ENCODE data around the gene SLC25A41.

The SLC25A41 gene

DNA sequence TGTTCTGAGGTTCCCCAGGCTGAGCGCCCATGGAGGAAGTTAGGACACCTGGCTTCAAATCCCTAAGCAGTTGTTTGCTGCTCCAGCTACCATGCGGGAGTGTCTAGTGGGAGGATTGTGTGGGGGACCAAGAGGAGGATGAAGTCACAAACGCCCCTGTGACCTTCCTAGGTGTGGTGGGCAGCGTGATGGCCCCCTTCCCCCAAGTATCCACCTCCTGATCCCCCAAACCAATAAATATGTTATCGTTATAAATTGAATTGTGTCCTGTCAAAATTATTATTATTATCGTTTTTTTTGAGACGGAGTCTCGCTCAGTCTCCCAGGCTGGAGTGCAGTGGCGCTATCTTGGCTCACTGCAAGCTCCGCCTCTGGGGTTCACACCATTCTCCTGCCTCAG is at the start of gene SLC25A41:
Gene SLC25A41 (minus strand): TSS at position 101 of the 400 bp plus-strand sequence. CDS start 70 bp downstream, at position 31.
- H3K4me1 ChIP-seq (ENCODE audit: control insufficient read depth in 5 of 5, insufficient read depth in 5 of 5, low read length in 5 of 5): no peaks in the 10 kb centered on the region
- no peaks in the 10 kb centered on the region for H3K9me3 ChIP-seq (ENCODE audit: control insufficient read depth in 5 of 5, low read length in 5 of 5)
- H3K4me3 ChIP-seq (ENCODE audit: low read depth in 1 of 5, low read length in 5 of 5): no peak within 1 kb of the TSS
- H3K36me3 ChIP-seq (ENCODE audit: control insufficient read depth in 5 of 5, insufficient read depth in 5 of 5, low read length in 5 of 5): no peaks in the 10 kb centered on the region
- no peak within 1 kb of the TSS for H3K9ac ChIP-seq (ENCODE audit: low read length in 5 of 5)
- H3K27ac ChIP-seq (ENCODE audit: low read depth, low read length): no peak within 1 kb of the TSS
- H3K27me3 ChIP-seq (ENCODE audit: control insufficient read depth in 5 of 5, insufficient read depth in 4 of 5, low read length in 5 of 5): peaks cover 0 to 2% (median 0%) of the 10 kb centered on the region in 5 donors

DNA sequence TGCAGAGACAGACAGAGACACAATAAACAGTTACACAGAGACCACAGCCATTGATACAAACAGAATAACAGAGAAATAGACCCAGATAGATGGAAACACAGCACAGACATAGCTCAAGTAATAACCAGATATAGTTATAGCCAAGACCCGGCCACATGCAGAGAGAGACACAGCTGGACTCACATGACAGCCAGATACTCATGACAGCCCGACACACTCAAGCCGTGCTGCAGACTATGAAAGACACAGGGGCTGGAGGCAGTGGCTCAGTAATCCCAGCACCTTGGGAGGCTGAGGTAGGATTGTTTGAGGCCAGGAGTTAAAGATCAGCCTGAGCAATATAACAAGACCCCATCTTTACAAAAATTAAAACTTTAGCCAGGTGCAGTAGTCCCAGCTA is 49.7 kb upstream of the SLC25A41 start:
- no peaks in the 10 kb centered on the region for H3K9me3 ChIP-seq (ENCODE audit: control insufficient read depth in 5 of 5, low read length in 5 of 5)

DNA sequence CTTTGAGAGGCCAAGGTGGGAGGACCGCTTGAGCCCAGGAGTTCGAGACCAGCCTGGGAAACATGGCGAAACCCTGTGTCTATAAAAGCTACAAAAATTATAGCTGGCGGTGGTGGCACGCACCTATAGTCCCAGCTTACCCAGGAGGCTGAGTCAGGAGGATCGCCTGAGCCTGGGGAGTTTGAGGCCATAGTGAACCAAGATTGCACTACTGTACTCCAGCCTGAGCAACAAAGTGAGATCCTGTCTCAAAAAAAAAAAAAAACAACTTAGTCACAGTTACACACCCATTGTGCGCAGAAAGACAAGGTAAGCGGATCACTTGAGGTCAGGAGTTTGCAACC is 48.8 kb upstream of the SLC25A41 start:
- Histone ChIP-seq H3K9ac (ENCODE audit: low read length in 5 of 5) (no peak overlapping the region), H3K9me3 (ENCODE audit: control insufficient read depth in 5 of 5, low read length in 5 of 5) (no peaks in the 10 kb centered on the region), H3K27ac (ENCODE audit: low read depth, low read length) (no peak overlapping the region), H3K4me1 (ENCODE audit: control insufficient read depth in 5 of 5, insufficient read depth in 5 of 5, low read length in 5 of 5) (peaks cover 0 to 6% (median 0%) of the 10 kb centered on the region in 5 donors), H3K4me3 (ENCODE audit: low read depth in 1 of 5, low read length in 5 of 5) (peak overlapping the region in 1 of 5 donors; percentile 48), H3K27me3 (ENCODE audit: control insufficient read depth in 5 of 5, insufficient read depth in 4 of 5, low read length in 5 of 5) (peaks cover 3 to 17% (median 9%) of the 10 kb centered on the region in 5 donors), H3K36me3 (ENCODE audit: control insufficient read depth in 5 of 5, insufficient read depth in 5 of 5, low read length in 5 of 5) (no peaks in the 10 kb centered on the region)

More for the DNA sequence above, 49.7 kb upstream of the SLC25A41 start:
- Histone ChIP-seq H3K4me3 (ENCODE audit: low read depth in 1 of 5, low read length in 5 of 5) (no peak overlapping the region), H3K27ac (ENCODE audit: low read depth, low read length) (no peak overlapping the region), H3K9ac (ENCODE audit: low read length in 5 of 5) (no peak overlapping the region), H3K36me3 (ENCODE audit: control insufficient read depth in 5 of 5, insufficient read depth in 5 of 5, low read length in 5 of 5) (no peaks in the 10 kb centered on the region), H3K27me3 (ENCODE audit: control insufficient read depth in 5 of 5, insufficient read depth in 4 of 5, low read length in 5 of 5) (peaks cover 3 to 17% (median 9%) of the 10 kb centered on the region in 5 donors), H3K4me1 (ENCODE audit: control insufficient read depth in 5 of 5, insufficient read depth in 5 of 5, low read length in 5 of 5) (peaks cover 0 to 6% (median 0%) of the 10 kb centered on the region in 5 donors)

DNA sequence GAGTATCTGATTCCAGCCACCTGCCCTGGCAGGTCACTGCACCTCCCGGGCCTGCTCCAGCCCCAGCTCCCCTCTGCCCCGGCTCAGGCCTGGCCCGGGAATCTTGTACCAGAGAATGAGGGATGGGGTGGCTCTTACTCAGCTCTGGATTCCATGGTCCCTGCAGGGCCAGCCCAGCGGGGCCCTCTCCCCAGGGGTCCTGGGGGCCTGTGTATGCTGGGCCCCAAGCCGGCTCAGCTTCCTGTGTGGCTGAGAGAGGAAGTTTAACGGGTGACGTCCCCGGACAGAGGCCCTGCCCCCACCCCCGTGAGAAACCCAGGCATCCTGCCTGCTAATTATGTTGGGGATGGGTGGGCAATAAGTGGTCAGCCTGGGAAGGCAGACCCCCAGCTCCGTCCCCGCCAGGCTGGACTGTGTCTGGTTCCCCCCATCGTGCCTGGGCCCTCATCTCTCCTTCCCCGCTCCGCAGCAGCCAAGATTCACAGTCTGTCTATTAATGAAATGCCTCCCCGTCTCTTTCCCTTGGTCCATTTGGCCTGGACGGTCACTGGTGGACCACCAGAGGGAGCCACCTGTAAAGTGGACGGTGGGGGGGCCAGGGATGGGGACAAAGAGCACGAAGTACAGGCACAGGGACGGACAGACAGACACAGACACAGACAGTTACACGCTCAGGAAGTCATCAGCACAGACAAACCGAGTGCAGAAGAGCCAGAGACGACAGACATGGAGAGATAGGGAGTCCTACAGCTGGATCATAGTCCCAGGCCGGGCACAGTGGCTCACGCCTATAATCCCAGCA is 48.2 kb upstream of the SLC25A41 start, which contains the start of gene DENND1C:
Gene DENND1C (minus strand): TSS at position 247 of the 802 bp plus-strand sequence. CDS start 92 bp downstream, at position 155.
- H3K9me3 ChIP-seq (ENCODE audit: control insufficient read depth in 5 of 5, low read length in 5 of 5): no peaks in the 10 kb centered on the region
- H3K9ac ChIP-seq (ENCODE audit: low read length in 5 of 5): peak within 1 kb of the TSS in 4 of 5 donors; percentile 3 to 66 (median 55)
- peak within 1 kb of the TSS; percentile 4 to 48 (median 36) for H3K4me3 ChIP-seq (ENCODE audit: low read depth in 1 of 5, low read length in 5 of 5)
- no peak within 1 kb of the TSS for H3K27ac ChIP-seq (ENCODE audit: low read depth, low read length)
- no peaks in the 10 kb centered on the region for H3K36me3 ChIP-seq (ENCODE audit: control insufficient read depth in 5 of 5, insufficient read depth in 5 of 5, low read length in 5 of 5)
- H3K27me3 ChIP-seq (ENCODE audit: control insufficient read depth in 5 of 5, insufficient read depth in 4 of 5, low read length in 5 of 5): peaks cover 4 to 23% (median 14%) of the 10 kb centered on the region in 5 donors
- peaks cover 0 to 7% (median under 1%) of the 10 kb centered on the region in 5 donors for H3K4me1 ChIP-seq (ENCODE audit: control insufficient read depth in 5 of 5, insufficient read depth in 5 of 5, low read length in 5 of 5)

DNA sequence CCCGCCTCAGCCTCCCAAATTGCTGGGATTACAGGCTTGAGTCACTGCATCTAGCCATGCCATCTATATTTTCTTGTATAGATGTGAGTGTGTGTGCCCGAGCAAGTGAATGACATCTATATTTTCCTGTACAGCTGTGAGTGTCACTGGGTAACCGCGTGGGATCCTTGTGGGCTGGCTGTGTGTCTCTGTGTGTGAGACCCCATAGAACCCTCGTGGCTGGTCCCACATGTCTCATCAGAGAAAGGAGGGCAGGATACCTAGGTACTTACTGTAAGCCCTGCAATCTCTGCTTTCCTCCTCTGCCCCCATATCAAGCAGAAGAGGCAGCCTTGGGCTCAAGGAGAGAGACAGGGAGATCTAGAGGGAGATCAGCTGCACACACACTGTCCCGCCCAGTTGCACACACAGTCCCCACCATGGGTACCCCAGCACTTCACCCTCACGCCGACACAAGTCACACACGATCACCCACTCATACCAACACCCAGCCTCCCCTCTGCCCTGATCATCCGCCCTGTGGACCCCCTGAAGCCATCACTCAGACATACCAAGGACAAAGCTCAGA is 47.4 kb upstream of the SLC25A41 start:
- Histone ChIP-seq H3K4me3 (ENCODE audit: low read depth in 1 of 5, low read length in 5 of 5) (peak overlapping the region; percentile 4 to 48 (median 36)), H3K4me1 (ENCODE audit: control insufficient read depth in 5 of 5, insufficient read depth in 5 of 5, low read length in 5 of 5) (peaks cover 0 to 15% (median 9%) of the 10 kb centered on the region in 5 donors), H3K27ac (ENCODE audit: low read depth, low read length) (no peak overlapping the region), H3K9me3 (ENCODE audit: control insufficient read depth in 5 of 5, low read length in 5 of 5) (no peaks in the 10 kb centered on the region), H3K36me3 (ENCODE audit: control insufficient read depth in 5 of 5, insufficient read depth in 5 of 5, low read length in 5 of 5) (no peaks in the 10 kb centered on the region), H3K9ac (ENCODE audit: low read length in 5 of 5) (peak overlapping the region in 3 of 5 donors; percentile 48 to 66 (median 62)), H3K27me3 (ENCODE audit: control insufficient read depth in 5 of 5, insufficient read depth in 4 of 5, low read length in 5 of 5) (peaks cover 10 to 30% (median 21%) of the 10 kb centered on the region in 5 donors)

DNA sequence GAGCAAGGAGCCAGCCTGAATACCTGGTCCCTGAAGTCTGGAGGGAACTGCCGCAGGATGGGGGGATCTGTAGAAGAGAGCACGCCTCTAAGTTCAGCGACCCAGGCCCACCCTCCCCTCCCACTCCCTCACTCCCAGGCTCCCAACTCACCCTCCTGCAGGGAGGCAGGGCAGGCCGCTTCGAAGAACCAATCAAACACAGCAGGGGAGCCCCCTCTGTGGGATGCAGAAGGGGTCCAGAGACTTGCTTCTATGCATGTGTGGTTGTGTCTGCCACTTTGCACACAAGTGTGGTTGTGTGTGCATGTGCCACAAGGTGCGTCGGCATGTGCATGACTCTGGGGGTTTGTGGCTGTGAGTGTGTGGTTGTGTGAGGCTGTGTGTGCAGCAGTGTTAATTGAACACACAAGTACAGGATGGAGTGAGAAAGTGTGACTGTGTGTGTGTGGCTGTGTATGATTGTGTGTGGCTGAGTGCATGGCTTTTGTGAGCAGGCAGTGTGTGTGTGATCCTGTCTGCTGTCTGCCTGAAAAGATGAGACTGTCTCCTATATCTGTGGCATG is 46.4 kb upstream of the SLC25A41 start:
- H3K27me3 ChIP-seq (ENCODE audit: control insufficient read depth in 5 of 5, insufficient read depth in 4 of 5, low read length in 5 of 5): peaks cover 21 to 39% (median 31%) of the 10 kb centered on the region in 5 donors
- H3K9ac ChIP-seq (ENCODE audit: low read length in 5 of 5): no peak overlapping the region
- H3K36me3 ChIP-seq (ENCODE audit: control insufficient read depth in 5 of 5, insufficient read depth in 5 of 5, low read length in 5 of 5): no peaks in the 10 kb centered on the region
- no peaks in the 10 kb centered on the region for H3K9me3 ChIP-seq (ENCODE audit: control insufficient read depth in 5 of 5, low read length in 5 of 5)
- no peak overlapping the region for H3K4me3 ChIP-seq (ENCODE audit: low read depth in 1 of 5, low read length in 5 of 5)
- no peak overlapping the region for H3K27ac ChIP-seq (ENCODE audit: low read depth, low read length)
- peaks cover 0 to 21% (median 14%) of the 10 kb centered on the region in 5 donors for H3K4me1 ChIP-seq (ENCODE audit: control insufficient read depth in 5 of 5, insufficient read depth in 5 of 5, low read length in 5 of 5)

DNA sequence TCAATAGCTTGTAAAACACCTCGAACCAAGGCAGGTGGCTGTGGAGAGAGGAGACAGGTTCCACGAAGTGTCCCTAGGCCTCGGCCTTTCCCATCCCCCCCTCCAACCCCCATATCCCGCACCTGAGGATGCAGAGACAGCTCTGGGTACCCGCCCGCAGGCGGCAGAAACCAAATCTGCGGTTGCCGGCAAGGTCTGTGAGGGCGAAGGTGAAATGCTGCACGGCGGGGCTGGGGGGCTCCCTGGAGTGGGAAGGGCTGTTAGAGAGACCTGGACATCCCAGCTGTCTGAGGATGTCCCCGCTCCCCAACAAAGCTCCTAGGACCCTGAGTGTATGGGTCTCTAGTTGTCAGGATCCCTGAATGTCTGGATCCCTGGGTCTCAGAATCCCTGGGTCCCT is 45.3 kb upstream of the SLC25A41 start:
- Histone ChIP-seq H3K9me3 (ENCODE audit: control insufficient read depth in 5 of 5, low read length in 5 of 5) (no peaks in the 10 kb centered on the region), H3K36me3 (ENCODE audit: control insufficient read depth in 5 of 5, insufficient read depth in 5 of 5, low read length in 5 of 5) (no peaks in the 10 kb centered on the region), H3K27ac (ENCODE audit: low read depth, low read length) (no peak overlapping the region), H3K4me3 (ENCODE audit: low read depth in 1 of 5, low read length in 5 of 5) (no peak overlapping the region), H3K4me1 (ENCODE audit: control insufficient read depth in 5 of 5, insufficient read depth in 5 of 5, low read length in 5 of 5) (peaks cover 0 to 21% (median 14%) of the 10 kb centered on the region in 5 donors), H3K27me3 (ENCODE audit: control insufficient read depth in 5 of 5, insufficient read depth in 4 of 5, low read length in 5 of 5) (peaks cover 22 to 39% (median 31%) of the 10 kb centered on the region in 5 donors), H3K9ac (ENCODE audit: low read length in 5 of 5) (no peak overlapping the region)

DNA sequence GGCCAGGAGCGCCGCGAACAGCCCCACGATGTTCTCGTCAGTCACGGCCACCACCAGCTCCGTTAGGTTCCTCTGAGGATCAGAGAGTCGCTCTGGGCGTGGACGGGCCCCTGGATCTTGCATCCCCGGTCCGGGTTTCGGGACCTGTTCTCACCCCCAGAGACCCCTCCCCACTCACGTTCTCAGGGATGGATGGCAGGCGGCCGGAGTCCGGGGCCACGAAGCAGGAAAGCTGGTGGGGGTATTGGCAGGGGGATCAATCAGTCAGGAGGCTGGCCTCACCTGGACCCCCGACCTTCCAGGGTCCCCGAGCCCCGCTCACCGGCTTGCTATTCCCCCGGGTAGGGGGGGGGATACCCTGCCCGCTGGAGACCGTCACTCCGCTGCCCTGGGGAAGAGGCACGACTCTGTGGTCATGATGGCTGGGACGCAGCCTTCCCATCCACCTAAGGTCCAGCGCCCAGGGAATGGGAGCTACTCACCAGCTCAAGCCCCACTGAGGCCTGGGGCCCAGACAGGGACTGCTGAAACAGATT is 43.4 kb upstream of the SLC25A41 start:
- H3K27me3 ChIP-seq (ENCODE audit: control insufficient read depth in 5 of 5, insufficient read depth in 4 of 5, low read length in 5 of 5): peaks cover 22 to 39% (median 31%) of the 10 kb centered on the region in 5 donors
- peaks cover 0 to 19% (median 14%) of the 10 kb centered on the region in 5 donors for H3K4me1 ChIP-seq (ENCODE audit: control insufficient read depth in 5 of 5, insufficient read depth in 5 of 5, low read length in 5 of 5)
- H3K4me3 ChIP-seq (ENCODE audit: low read depth in 1 of 5, low read length in 5 of 5): peak overlapping the region in 2 of 5 donors; percentile 22 to 37
- no peak overlapping the region for H3K27ac ChIP-seq (ENCODE audit: low read depth, low read length)
- H3K9me3 ChIP-seq (ENCODE audit: control insufficient read depth in 5 of 5, low read length in 5 of 5): no peaks in the 10 kb centered on the region
- no peaks in the 10 kb centered on the region for H3K36me3 ChIP-seq (ENCODE audit: control insufficient read depth in 5 of 5, insufficient read depth in 5 of 5, low read length in 5 of 5)
- H3K9ac ChIP-seq (ENCODE audit: low read length in 5 of 5): no peak overlapping the region

DNA sequence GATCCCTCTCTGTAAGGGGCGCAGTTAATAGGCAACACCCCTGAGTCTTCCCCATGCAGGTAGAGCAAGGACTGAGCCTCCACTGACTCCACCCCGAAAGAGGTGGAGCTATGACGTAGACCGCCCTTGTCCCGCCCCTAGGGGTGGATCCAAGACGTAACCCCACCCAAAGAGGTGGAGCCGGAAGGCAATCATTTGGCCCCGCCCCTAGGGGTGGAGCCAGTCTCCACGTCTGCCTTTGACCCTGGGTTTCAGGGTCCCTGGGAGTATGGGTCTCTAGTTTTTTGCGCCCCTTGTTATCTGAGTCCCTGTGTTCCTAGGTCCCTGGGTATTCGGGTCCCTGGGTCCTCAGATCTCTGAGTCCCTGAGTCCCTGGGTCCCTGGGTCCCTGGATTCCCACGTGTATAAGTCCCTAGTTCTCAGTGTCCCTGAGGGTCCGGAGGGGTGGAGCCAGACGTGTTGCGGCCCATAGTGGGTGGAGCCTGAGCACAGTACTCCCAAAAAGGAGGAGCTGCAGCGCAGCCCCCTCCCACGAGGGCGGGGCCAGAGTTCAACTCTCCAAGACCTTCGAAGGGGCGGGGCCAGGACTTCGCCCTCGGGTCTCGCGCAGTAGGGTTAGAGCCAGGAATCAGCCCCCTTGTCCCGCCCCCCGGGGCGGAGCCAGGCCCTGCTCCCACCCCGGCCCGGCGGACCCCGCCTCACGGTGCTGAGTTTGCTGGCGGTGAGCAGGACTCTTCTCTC is 42.8 kb upstream of the SLC25A41 start:
- no peaks in the 10 kb centered on the region for H3K9me3 ChIP-seq (ENCODE audit: control insufficient read depth in 5 of 5, low read length in 5 of 5)
- H3K9ac ChIP-seq (ENCODE audit: low read length in 5 of 5): no peak overlapping the region
- H3K27me3 ChIP-seq (ENCODE audit: control insufficient read depth in 5 of 5, insufficient read depth in 4 of 5, low read length in 5 of 5): peaks cover 19 to 36% (median 30%) of the 10 kb centered on the region in 5 donors
- H3K4me1 ChIP-seq (ENCODE audit: control insufficient read depth in 5 of 5, insufficient read depth in 5 of 5, low read length in 5 of 5): peaks cover 0 to 15% (median 11%) of the 10 kb centered on the region in 5 donors
- H3K4me3 ChIP-seq (ENCODE audit: low read depth in 1 of 5, low read length in 5 of 5): peak overlapping the region in 3 of 5 donors; percentile 22 to 37 (median 29)
- H3K27ac ChIP-seq (ENCODE audit: low read depth, low read length): no peak overlapping the region
- no peaks in the 10 kb centered on the region for H3K36me3 ChIP-seq (ENCODE audit: control insufficient read depth in 5 of 5, insufficient read depth in 5 of 5, low read length in 5 of 5)
